Activated CD4-positive, alpha-beta memory T cell treated with anti-CD3 and anti-CD28 coated beads, Interleukin-2, amount 10 ng/mL, durations not matched to agents 7 days and 5 days (primary cell): Measurements from ENCODE around the gene P3R3URF. TPM values are rescaled to one million over a fixed set of nuclear protein-coding genes. Genes with fewer than 3 reads are reported as not detected.

Experiments
- CTCF ChIA-PET: fragments of 350-600 bp; sonication (Branson Sonifier 250); formaldehyde crosslinking; loops from one replicate; lab custom pipeline; 2021; ENCODE audit warnings: antibody characterized with exemption, inconsistent platforms; lab: Charles Lee
- POLR2A ChIA-PET: fragments of 350-600 bp; sonication (Branson Sonifier 250); formaldehyde crosslinking; loops from one replicate; lab custom pipeline; 2021; ENCODE audit warnings: antibody characterized with exemption; lab: Charles Lee
- DNase-seq: peaks from one replicate; pipeline ENCODE4 v3.0.0-alpha.2; 2020
- H3K27ac Mint-ChIP-seq: one replicate; pipeline ENCODE4 v1.8.0; 2021; ENCODE audit warnings: mild to moderate bottlenecking, mixed read lengths
- H3K27me3 Mint-ChIP-seq: one replicate; pipeline ENCODE4 v1.8.0; 2021; ENCODE audit warnings: mixed read lengths
- H3K36me3 Mint-ChIP-seq: one replicate; pipeline ENCODE4 v1.8.0; 2021; ENCODE audit warnings: low read depth, mixed read lengths
- H3K4me1 Mint-ChIP-seq: one replicate; pipeline ENCODE4 v1.8.0; 2021; ENCODE audit warnings: mixed read lengths
- H3K4me3 Mint-ChIP-seq: one replicate; pipeline ENCODE4 v1.8.0; 2021; ENCODE audit warnings: mild to moderate bottlenecking, mixed read lengths
- H3K9me3 Mint-ChIP-seq: one replicate; pipeline ENCODE4 v1.8.0; 2021; ENCODE audit warnings: mixed read lengths
- total RNA-seq, 2 experiments: library from RNA; stranded (reverse); gene quantifications; one replicate each; pipeline ENCODE4 v1.2.3, GENCODE V29; 2021

Gene P3R3URF
- total RNA-seq, 2 experiments from 2014 or later, result not detected

DNA sequence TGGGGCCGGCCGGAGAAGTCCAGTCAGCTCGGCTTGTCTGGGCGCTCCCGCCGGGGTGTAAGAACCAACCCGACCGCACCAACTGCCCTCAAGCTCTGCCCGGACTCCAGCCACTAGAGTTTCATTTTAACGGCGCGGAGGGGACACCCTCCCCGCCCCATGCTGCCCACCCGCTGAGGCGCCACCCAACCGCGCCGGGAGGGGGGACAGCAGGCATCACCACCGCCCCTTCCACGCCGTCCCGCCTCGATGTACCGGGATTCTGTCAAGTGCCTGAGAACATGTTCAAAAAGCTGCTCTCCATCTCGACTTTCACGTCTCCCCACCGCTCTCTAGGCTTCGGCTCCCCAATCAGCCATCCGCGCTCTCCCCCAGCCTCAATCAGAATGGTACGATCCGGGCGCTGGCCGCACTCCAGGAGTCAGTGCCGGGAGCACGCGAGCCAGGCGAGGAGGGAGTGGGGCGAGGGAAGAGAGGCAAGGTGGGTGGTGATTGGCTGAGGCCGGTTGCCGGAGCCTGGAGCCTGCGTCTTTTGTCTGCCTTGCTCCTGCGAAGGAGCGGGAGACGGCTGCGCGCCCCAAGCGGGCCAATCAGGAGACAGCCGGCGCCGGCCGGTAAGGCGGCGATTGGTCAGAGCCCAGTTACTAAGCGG lies 43.6 kb downstream of the P3R3URF start, which contains the start of gene PIK3R3:
PIK3R3 (minus strand) TSS at position 101 of the 652 bp plus-strand sequence. CDS start 677 bp downstream, outside the sequence.
- H3K27me3 Mint-ChIP-seq, result peaks cover 63% of the 10 kb centered on the region
- DNase-seq, result peak; percentile 94
- no peaks in the 10 kb centered on the region for H3K9me3 Mint-ChIP-seq
- H3K4me3 Mint-ChIP-seq, result peak within 1 kb of the TSS; percentile 100
- H3K27ac Mint-ChIP-seq, result peak within 1 kb of the TSS; percentile 97
- H3K36me3 Mint-ChIP-seq, result peaks cover 3% of the 10 kb centered on the region
- H3K4me1 Mint-ChIP-seq, result peaks cover 34% of the 10 kb centered on the region
- ChIA-PET CTCF (interaction anchor here (0.5 to 1.4 kb wide), 2 partner anchors 9 to 829 kb away, joined by 3 read pairs; no protein-coding TSS in a partner anchor), POLR2A (interaction anchor here (0.7 to 1.3 kb wide), 3 partner anchors 8 to 114 kb away, joined by 3 to 5 read pairs (median 3); no protein-coding TSS in a partner anchor)

DNA sequence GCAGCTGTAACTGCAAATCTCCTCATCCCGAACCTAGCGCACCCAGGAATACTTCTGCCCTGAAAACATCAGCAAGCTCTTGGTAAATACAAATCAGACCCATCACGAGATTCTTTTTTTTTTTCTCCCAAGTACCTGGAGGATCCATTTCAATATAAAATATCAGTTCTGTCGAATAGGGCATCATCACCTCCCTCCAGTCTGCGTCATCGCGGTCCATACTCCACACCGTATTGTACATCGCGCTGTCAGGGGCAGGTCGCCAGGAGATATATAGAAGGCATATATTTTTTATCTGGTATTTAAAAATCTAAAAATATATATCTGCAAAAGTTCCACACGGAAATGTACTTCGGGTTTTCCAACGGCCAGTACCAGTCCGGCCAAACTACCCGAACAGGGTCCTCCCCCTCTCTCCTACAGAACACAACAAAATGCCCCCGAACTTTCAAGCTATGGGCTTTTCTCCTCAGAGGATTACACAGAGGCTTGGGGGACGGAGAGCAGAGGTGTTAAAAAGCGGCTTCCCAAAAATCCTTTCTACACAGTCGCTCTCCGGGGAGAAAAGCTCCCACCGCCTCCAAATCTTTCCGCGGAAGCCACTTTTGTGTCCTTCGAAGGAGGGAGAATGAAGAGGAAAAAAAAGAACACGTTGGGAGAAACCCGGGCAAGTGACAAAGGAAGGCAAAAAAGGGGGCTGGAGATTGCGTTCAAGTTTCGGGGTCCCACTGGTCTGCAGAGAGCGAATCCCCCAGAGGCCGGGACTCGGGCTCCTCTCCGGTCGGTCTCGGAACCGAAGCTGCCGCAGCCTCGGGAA lies 44.4 kb downstream of the P3R3URF start:
- H3K36me3 Mint-ChIP-seq, result peaks cover 3% of the 10 kb centered on the region
- peak; percentile 35 for DNase-seq
- H3K27ac Mint-ChIP-seq, result peak overlapping the region; percentile 68
- ChIA-PET POLR2A (interaction anchor here (0.6 to 1.3 kb wide), 5 partner anchors 9 to 444 kb away, joined by 3 to 5 read pairs (median 3); partner anchors contain the start of gene TMEM69), CTCF (interaction anchor here (0.5 to 1.6 kb wide), 3 partner anchors 8 to 829 kb away, joined by 3 to 4 read pairs (median 3); no protein-coding TSS in a partner anchor)
- no peaks in the 10 kb centered on the region for H3K9me3 Mint-ChIP-seq
- H3K4me3 Mint-ChIP-seq, result peak overlapping the region; percentile 100
- peaks cover 34% of the 10 kb centered on the region for H3K4me1 Mint-ChIP-seq
- peaks cover 61% of the 10 kb centered on the region for H3K27me3 Mint-ChIP-seq

DNA sequence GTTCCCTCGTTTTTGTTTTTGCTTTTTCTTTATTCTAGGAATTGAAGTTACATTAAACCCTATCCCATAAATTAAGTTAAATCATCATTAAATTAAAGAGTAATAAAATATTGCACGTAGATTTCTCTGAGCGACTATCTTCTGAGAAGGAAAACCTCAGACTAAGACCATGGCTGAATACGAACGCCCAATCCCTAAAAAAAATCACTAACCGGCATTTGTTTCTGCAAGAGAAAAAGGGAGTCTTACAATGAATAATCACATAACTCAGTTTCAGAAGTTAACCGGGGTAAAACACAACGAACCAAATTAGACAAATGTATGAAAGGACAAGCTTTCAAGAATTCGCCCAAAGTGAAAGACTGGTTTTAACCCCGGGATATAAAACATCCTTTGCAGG lies 45.2 kb downstream of the P3R3URF start:
- Mint-ChIP-seq H3K4me1 (peaks cover 34% of the 10 kb centered on the region), H3K27ac (no peak overlapping the region), H3K4me3 (peak overlapping the region; percentile 100), H3K27me3 (peaks cover 54% of the 10 kb centered on the region), H3K36me3 (peaks cover 3% of the 10 kb centered on the region), H3K9me3 (no peaks in the 10 kb centered on the region)
- no peak for DNase-seq
- POLR2A ChIA-PET, result interaction anchor here (0.6 to 1.2 kb wide), 2 partner anchors 68 to 443 kb away, joined by 3 to 5 read pairs; partner anchors contain the start of gene TMEM69
- CTCF ChIA-PET, result interaction anchor here (1.6 kb wide), 1 partner anchor 93 kb away, joined by 4 read pairs; no protein-coding TSS in a partner anchor

DNA sequence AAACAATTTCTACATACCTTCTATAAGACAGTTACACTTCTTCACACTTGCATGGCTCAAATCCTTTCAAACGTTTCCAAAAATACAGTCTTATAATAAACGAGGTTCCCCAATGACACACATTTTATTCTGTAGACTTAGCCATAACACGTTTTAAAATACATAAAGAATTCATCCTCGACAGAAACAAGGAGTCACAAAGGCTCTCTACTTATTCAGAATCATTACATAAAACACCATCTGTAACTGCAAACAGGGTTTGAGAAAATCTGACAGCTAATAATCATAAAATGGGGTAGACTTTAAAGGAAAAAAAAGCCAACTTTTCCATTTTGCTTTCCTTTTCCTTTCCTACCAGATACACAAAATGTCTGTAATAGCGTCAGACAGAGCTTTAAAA lies 45.7 kb downstream of the P3R3URF start:
- ChIA-PET CTCF (interaction anchor here (1.6 kb wide), 1 partner anchor 93 kb away, joined by 4 read pairs; no protein-coding TSS in a partner anchor), POLR2A (no interaction called here)
- Mint-ChIP-seq H3K4me1 (peaks cover 34% of the 10 kb centered on the region), H3K4me3 (peak overlapping the region; percentile 10), H3K27me3 (peaks cover 52% of the 10 kb centered on the region), H3K36me3 (peaks cover 3% of the 10 kb centered on the region), H3K9me3 (no peaks in the 10 kb centered on the region), H3K27ac (no peak overlapping the region)
- DNase-seq, result no peak

DNA sequence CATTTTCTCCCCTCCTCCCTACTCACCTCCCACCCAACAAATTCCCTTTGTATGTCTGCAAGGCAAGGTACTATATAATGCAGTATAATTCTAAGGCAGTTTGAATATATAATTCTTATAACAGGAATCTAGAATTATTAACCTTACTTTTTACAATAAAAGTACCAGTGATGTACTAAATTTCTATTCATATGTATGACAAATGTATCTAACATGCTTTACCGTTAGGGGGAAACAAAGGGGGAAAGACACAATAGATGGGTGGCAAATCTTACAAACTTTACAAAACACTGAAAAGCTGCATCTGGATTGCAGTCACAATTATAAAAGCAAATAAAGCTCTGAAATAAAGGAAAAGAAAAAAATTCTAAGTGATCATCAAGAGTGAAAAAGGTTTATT lies 46.2 kb downstream of the P3R3URF start:
- H3K36me3 Mint-ChIP-seq, result peaks cover 3% of the 10 kb centered on the region
- CTCF ChIA-PET, result no interaction called here
- no peaks in the 10 kb centered on the region for H3K9me3 Mint-ChIP-seq
- H3K27ac Mint-ChIP-seq, result no peak overlapping the region
- H3K4me1 Mint-ChIP-seq, result peaks cover 34% of the 10 kb centered on the region
- POLR2A ChIA-PET, result no interaction called here
- DNase-seq, result no peak
- peaks cover 52% of the 10 kb centered on the region for H3K27me3 Mint-ChIP-seq
- H3K4me3 Mint-ChIP-seq, result no peak overlapping the region

DNA sequence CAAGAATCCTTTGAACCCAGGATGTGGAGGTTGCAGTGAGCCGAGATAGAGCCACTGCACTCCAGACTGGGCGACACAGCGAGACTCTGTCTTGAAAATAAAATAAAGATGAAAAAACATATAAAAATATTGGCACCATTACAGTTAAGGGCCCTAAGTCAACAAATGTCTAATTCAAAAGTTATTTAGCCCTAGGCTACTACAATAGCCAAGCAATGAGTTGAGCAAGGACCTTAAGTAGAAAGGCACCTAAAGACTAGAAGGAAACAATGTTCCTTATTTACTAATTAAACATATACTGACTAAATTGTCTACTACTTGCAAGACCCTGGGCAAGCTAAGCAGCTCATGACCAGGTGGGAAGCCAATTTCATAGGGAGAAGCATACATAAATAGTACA lies 47.9 kb downstream of the P3R3URF start:
- no peaks in the 10 kb centered on the region for H3K9me3 Mint-ChIP-seq

More for the DNA sequence above, 47.9 kb downstream of the P3R3URF start:
- Mint-ChIP-seq H3K4me1 (peaks cover 25% of the 10 kb centered on the region), H3K27ac (no peak overlapping the region), H3K4me3 (no peak overlapping the region), H3K27me3 (peaks cover 41% of the 10 kb centered on the region), H3K36me3 (peaks cover 3% of the 10 kb centered on the region)
- no peak for DNase-seq
- ChIA-PET POLR2A (no interaction called here), CTCF (interaction anchor here (0.6 kb wide), 1 partner anchor 16 kb away, joined by 4 read pairs; no protein-coding TSS in a partner anchor)

Other genes with a start within 250 kb of the P3R3URF start
- 1 to 10 TPM; 5.0 to 5.2 TPM for gene PIK3R3, start 43.9 kb downstream of the P3R3URF start, total RNA-seq
- gene TSPAN1, start 1.4 kb downstream of the P3R3URF start, total RNA-seq, result not detected
- 10 to 100 TPM; 27.4 to 28.5 TPM for gene POMGNT1, start 21.9 kb upstream of the P3R3URF start, total RNA-seq
- under 1 TPM; 0.15 to 0.20 TPM for gene LURAP1, start 26.8 kb upstream of the P3R3URF start, total RNA-seq
- gene RAD54L, start 71.3 kb upstream of the P3R3URF start, total RNA-seq, result 10 to 100 TPM; 43.9 to 44.0 TPM
- gene LRRC41, start 127.1 kb upstream of the P3R3URF start, total RNA-seq, result 10 to 100 TPM; 40.3 to 41.7 TPM
- gene UQCRH, start 127.2 kb upstream of the P3R3URF start, total RNA-seq, result 100 to 1,000 TPM; 266 to 274 TPM
- 10 to 100 TPM; 21.0 to 21.4 TPM for gene NSUN4, start 164.3 kb upstream of the P3R3URF start, total RNA-seq
- 1 to 10 TPM; 4.0 to 4.3 TPM for gene FAAH, start 217.8 kb upstream of the P3R3URF start, total RNA-seq